GM12878 (cell line): ENCODE results near the gene C11orf16. TPM values are rescaled to one million over a fixed set of nuclear protein-coding genes. Genes with fewer than 3 reads are reported as not detected.

Experiments
- EGR1 ChIP-seq, 2 experiments: IDR thresholded peaks; 1 replicate in 1 of 2; 2 replicates in 1 of 2; pipeline ENCODE4 v1.6.1; 2011 to 2012; ENCODE audit warnings: low read depth in 2 of 2, low read length in 2 of 2, borderline replicate concordance in 1 of 2, mild to moderate bottlenecking in 1 of 2, moderate library complexity in 1 of 2
- ESRRA ChIP-seq: IDR thresholded peaks from 2 replicates; pipeline ENCODE4 v1.6.1; 2012; ENCODE audit warnings: mild to moderate bottlenecking, low read length, improper control_type of control experiment
- FOXK2 ChIP-seq: fragments of 450-650 bp; IDR thresholded peaks from 2 replicates; pipeline ENCODE4 v1.6.1; 2017; ENCODE audit warnings: mild to moderate bottlenecking, moderate library complexity
- HCFC1 ChIP-seq: fragments of 150-350 bp; IDR thresholded peaks from 2 replicates; pipeline ENCODE4 v1.6.1; 2014; ENCODE audit warnings: low read length
- IKZF2 ChIP-seq, 2 experiments: fragments of 450-650 bp; IDR thresholded peaks; 2 replicates each; pipeline ENCODE4 v1.6.1; 2017; ENCODE audit warnings: mild to moderate bottlenecking in 2 of 2, moderate library complexity in 2 of 2
- IRF4 ChIP-seq: IDR thresholded peaks from 2 replicates; pipeline ENCODE4 v1.6.1; 2011; ENCODE audit warnings: low read depth, low read length
- NR2C2 ChIP-seq: IDR thresholded peaks from 2 replicates; pipeline ENCODE4 v1.6.1; 2011; ENCODE audit warnings: borderline replicate concordance, low read depth; ENCODE audit not compliant: control insufficient read depth, insufficient read length
- NR2F1 ChIP-seq: fragments of 450-650 bp; conservative IDR thresholded peaks from 2 replicates; pipeline ENCODE4 v1.6.1; 2017; ENCODE audit warnings: mild to moderate bottlenecking
- NRF1 ChIP-seq: conservative IDR thresholded peaks from 2 replicates; pipeline ENCODE4 v1.6.1; 2011; ENCODE audit warnings: mild to moderate bottlenecking, low read depth, low read length, improper control_type of control experiment
- PAX5 ChIP-seq: IDR thresholded peaks from 2 replicates; pipeline ENCODE4 v1.6.1; 2011; ENCODE audit warnings: low read depth, low read length, borderline replicate concordance
- SIN3A ChIP-seq: IDR thresholded peaks from 2 replicates; pipeline ENCODE4 v1.6.1; 2012; ENCODE audit warnings: low read depth, low read length, improper control_type of control experiment
- SIX5 ChIP-seq: IDR thresholded peaks from 2 replicates; pipeline ENCODE4 v1.6.1; 2011; ENCODE audit warnings: mild to moderate bottlenecking, low read depth, low read length, moderate library complexity; ENCODE audit not compliant: severe bottlenecking
- SP1 ChIP-seq: IDR thresholded peaks from one replicate; pipeline ENCODE4 v1.6.1; 2011; ENCODE audit warnings: low read depth, low read length
- TBL1XR1 ChIP-seq: IDR thresholded peaks from 2 replicates; pipeline ENCODE4 v1.6.1; 2012; ENCODE audit warnings: low read depth, low read length, improper control_type of control experiment
- TCF7 ChIP-seq: IDR thresholded peaks from 2 replicates; pipeline ENCODE4 v1.6.1; 2014; ENCODE audit warnings: antibody characterized with exemption, borderline replicate concordance
- ZNF217 ChIP-seq: fragments of 450-650 bp; IDR thresholded peaks from 2 replicates; pipeline ENCODE4 v1.6.1; 2017; ENCODE audit warnings: antibody characterized with exemption, mild to moderate bottlenecking
- polyA plus RNA-seq, 11 experiments: library from polyadenylated mRNA; depleted of rRNA in 4 of 11; unstranded in 6 of 11; stranded (reverse) in 5 of 11; fragments of >200 nt; fragmentation: Nextera tagmentation in 4 of 11; fragmentation: Illumina TruSeq in 1 of 11; extraction: Ambion mirVana in 4 of 11; extraction: Trizol in 1 of 11; gene quantifications; 1 replicate in 1 of 11; 2 replicates in 10 of 11; pipeline versions ENCODE4 v1.2.1 to v1.2.3, GENCODE V29; 2011 to 2016; ENCODE audit warnings: inconsistent platforms in 2 of 11, missing spikeins in 2 of 11, low read depth in 1 of 11
- total RNA-seq, 4 experiments: library from RNA; depleted of rRNA in 3 of 4; stranded (reverse); fragments of >200 nt in 3 of 4; fragmentation: Illumina TruSeq in 1 of 4; extraction: Trizol in 1 of 4; gene quantifications; 2 replicates each; pipeline versions ENCODE4 v1.2.1 to v1.2.3, GENCODE V29; 2013 to 2021
- TF ChIP-seq, protein P1 (sequence below): fragments of 450-650 bp; formaldehyde crosslinking; IDR thresholded peaks from 2 replicates; pipeline ENCODE4 v1.4.0; 2022; ENCODE audit warnings: mild to moderate bottlenecking, moderate library complexity
- TF ChIP-seq, protein P2 (sequence below): IDR thresholded peaks from 2 replicates; pipeline ENCODE4 v1.6.1; 2012; ENCODE audit warnings: low read depth, low read length, improper control_type of control experiment
- TF ChIP-seq, protein P3 (sequence below): IDR thresholded peaks from 2 replicates; pipeline ENCODE4 v1.6.1; 2012; ENCODE audit warnings: low read length, inconsistent platforms
- TF ChIP-seq, protein P4 (sequence below): fragments of 450-650 bp; IDR thresholded peaks from 2 replicates; pipeline ENCODE4 v1.6.1; 2016; ENCODE audit warnings: mild to moderate bottlenecking

The C11orf16 gene
- total and polyA plus RNA-seq, 10 of the 15 experiments (the other 5 are each of a cell fraction or from before 2014, with no cell fraction given), result 0.05 to 0.39 (median 0.32) TPM; not detected in 7

DNA sequence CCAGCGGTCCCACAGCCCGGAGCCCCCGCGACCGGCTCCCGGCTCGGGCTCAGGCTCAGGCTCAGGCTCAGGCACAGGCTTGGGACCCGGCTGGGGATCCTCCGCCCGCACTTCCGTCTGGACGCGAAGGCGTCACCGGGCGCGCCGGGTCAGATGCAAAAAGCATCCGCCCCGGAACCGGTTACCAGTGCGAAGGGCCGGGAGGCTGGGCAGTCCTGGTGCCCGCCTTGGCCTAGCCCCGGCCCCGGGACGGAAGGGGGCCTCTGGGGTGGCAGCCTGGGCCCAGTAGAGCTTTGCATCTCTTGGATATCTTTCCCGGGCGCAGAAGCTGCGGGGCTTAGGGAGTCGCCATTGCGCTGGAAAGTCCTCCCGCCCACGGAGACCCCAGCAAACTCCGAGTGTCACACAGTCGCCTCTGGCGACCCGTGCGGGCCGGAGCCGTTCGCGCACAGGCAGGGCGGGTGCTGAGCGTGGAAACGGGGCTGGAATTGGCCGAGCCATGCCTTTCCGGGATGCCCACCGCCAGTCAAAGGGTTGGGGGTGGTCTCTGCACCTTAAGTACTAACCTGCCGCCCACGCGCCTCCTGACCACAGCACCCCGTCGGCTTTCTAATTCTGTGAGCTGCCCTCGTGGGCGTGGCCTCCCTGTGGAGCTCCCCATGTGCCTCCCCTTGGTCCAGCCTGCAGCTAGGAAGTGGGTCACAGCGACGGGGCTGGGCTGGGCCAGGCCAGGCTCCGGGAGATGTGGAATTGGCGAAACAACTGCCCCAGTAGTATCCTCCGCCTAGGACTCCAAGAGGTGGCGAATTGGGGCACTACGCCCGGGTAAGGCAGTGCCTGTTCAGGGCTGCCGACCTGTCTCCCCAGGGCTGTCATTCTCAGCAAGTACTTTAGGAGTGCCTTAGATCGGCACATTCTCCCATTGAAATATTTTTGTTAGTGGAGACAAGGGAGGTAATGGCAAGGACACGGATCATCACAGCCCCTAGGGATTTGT is 31.9 kb upstream of the C11orf16 start, which contains the start of gene TMEM9B (continued):
- TF ChIP-seq, protein P1, sequence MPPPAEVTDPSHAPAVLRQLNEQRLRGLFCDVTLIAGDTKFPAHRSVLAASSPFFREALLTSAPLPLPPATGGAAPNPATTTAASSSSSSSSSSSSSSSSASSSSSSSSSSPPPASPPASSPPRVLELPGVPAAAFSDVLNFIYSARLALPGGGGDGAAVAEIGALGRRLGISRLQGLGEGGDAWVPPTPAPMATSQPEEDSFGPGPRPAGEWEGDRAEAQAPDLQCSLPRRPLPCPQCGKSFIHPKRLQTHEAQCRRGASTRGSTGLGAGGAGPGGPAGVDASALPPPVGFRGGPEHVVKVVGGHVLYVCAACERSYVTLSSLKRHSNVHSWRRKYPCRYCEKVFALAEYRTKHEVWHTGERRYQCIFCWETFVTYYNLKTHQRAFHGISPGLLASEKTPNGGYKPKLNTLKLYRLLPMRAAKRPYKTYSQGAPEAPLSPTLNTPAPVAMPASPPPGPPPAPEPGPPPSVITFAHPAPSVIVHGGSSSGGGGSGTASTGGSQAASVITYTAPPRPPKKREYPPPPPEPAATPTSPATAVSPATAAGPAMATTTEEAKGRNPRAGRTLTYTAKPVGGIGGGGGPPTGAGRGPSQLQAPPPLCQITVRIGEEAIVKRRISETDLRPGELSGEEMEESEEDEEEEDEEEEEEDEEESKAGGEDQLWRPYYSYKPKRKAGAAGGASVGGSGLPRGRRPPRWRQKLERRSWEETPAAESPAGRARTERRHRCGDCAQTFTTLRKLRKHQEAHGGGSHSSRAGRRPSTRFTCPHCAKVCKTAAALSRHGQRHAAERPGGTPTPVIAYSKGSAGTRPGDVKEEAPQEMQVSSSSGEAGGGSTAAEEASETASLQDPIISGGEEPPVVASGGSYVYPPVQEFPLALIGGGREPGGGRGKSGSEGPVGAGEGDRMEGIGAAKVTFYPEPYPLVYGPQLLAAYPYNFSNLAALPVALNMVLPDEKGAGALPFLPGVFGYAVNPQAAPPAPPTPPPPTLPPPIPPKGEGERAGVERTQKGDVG (CRISPR knock-in tag), result no peak
- TF ChIP-seq SIN3A, result peak; percentile 83
- no peak for TF ChIP-seq IRF4
- TF ChIP-seq NR2C2, result peak; percentile 62
- TF ChIP-seq, protein P2, sequence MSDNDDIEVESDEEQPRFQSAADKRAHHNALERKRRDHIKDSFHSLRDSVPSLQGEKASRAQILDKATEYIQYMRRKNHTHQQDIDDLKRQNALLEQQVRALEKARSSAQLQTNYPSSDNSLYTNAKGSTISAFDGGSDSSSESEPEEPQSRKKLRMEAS, result no peak
- peak; percentile 71 for TF ChIP-seq SP1
- no peak for TF ChIP-seq FOXK2
- peak; percentile 7 to 99 for TF ChIP-seq EGR1 (IDR thresholded peaks at IDR 0.05; ENCODE audit: borderline replicate concordance in 1 of 2, low read depth in 2 of 2, low read length in 2 of 2)
- TF ChIP-seq PAX5, result no peak
- TF ChIP-seq NRF1, result no peak
- TF ChIP-seq, protein P3, sequence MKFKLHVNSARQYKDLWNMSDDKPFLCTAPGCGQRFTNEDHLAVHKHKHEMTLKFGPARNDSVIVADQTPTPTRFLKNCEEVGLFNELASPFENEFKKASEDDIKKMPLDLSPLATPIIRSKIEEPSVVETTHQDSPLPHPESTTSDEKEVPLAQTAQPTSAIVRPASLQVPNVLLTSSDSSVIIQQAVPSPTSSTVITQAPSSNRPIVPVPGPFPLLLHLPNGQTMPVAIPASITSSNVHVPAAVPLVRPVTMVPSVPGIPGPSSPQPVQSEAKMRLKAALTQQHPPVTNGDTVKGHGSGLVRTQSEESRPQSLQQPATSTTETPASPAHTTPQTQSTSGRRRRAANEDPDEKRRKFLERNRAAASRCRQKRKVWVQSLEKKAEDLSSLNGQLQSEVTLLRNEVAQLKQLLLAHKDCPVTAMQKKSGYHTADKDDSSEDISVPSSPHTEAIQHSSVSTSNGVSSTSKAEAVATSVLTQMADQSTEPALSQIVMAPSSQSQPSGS, result no peak
- no peak for TF ChIP-seq ESRRA
- peak; percentile 25; the same call in 1 of the 2 replicates for TF ChIP-seq ZNF217
- TF ChIP-seq HCFC1, result peak; percentile 59
- TF ChIP-seq, protein P4, sequence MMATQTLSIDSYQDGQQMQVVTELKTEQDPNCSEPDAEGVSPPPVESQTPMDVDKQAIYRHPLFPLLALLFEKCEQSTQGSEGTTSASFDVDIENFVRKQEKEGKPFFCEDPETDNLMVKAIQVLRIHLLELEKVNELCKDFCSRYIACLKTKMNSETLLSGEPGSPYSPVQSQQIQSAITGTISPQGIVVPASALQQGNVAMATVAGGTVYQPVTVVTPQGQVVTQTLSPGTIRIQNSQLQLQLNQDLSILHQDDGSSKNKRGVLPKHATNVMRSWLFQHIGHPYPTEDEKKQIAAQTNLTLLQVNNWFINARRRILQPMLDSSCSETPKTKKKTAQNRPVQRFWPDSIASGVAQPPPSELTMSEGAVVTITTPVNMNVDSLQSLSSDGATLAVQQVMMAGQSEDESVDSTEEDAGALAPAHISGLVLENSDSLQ, result peak; percentile 69
- TF ChIP-seq SIX5, result peak; percentile 35
- TF ChIP-seq NR2F1, result peak; percentile 90
- no peak for TF ChIP-seq TCF7
- TF ChIP-seq TBL1XR1, result no peak
- 0 out of 4 replicates have a peak, but pooled peaks of 1 of the 2 experiments have one; percentile 18 for TF ChIP-seq IKZF2 (IDR thresholded peaks at IDR 0.05)
